Effector memory CD4-positive, alpha-beta T cell (primary cell): Measurements from ENCODE around the gene RABAC1.

Experiments used
- DNase-seq, 3 donors: peaks; one replicate each; pipeline ENCODE4 v3.0.0-alpha.2; 2020
- H3K27ac ChIP-seq: 2 replicates; pipeline ENCODE4 v1.7.0; 2013; ENCODE audit warnings: mild to moderate bottlenecking, low read length, moderate library complexity; ENCODE audit not compliant: insufficient read depth, poor library complexity, severe bottlenecking
- H3K27me3 ChIP-seq: replicated peaks from 2 replicates; pipeline ENCODE4 v1.7.0; 2013; ENCODE audit warnings: mild to moderate bottlenecking, low read length; ENCODE audit not compliant: insufficient read depth, control insufficient read depth, poor library complexity, severe bottlenecking
- H3K36me3 ChIP-seq: 2 replicates; pipeline ENCODE4 v1.7.0; 2013; ENCODE audit warnings: mild to moderate bottlenecking, low read length, moderate library complexity; ENCODE audit not compliant: control insufficient read depth, insufficient read depth
- H3K4me1 ChIP-seq: 2 replicates; pipeline ENCODE4 v1.7.0; 2013; ENCODE audit warnings: low read length, mild to moderate bottlenecking; ENCODE audit not compliant: control insufficient read depth, insufficient read depth, poor library complexity, severe bottlenecking
- H3K4me3 ChIP-seq: 2 replicates; pipeline ENCODE4 v1.7.0; 2013; ENCODE audit warnings: low read length, low read depth, mild to moderate bottlenecking; ENCODE audit not compliant: insufficient read depth, poor library complexity, severe bottlenecking
- H3K9me3 ChIP-seq: 2 replicates; pipeline ENCODE4 v1.7.0; 2013; ENCODE audit warnings: mild to moderate bottlenecking, low read length, moderate library complexity; ENCODE audit not compliant: control insufficient read depth

The RABAC1 gene

DNA sequence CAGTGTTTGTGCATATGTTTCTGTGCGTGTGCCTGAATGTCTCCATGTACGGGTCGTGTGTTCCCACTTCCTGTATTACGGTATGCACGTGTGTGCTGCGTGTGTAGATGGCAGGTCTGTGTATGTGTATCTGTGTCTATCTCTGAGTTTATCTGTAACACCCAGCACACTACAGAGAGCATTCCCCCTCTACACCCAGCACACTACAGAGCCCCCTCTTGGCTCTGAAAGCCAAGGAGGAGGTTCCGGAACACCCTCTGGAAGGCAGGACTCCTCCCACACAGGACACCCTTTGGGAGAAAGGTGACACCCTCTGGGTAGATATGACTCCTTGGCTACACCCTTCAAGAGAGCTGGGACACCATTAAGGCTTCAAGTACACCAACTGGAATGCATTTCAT, 28.8 kb downstream of the RABAC1 start:
- Histone ChIP-seq H3K36me3 (no peaks in the 10 kb centered on the region), H3K4me1 (peaks cover 31% of the 10 kb centered on the region), H3K27ac (no peak overlapping the region), H3K9me3 (no peaks in the 10 kb centered on the region), H3K27me3 (no peaks in the 10 kb centered on the region), H3K4me3 (no peak overlapping the region)
- no peak for DNase-seq

GRCh38 chr19:41929536-41930071, 29.5 kb downstream of the RABAC1 start:
- no peak overlapping the region for H3K4me3 ChIP-seq
- no peak for DNase-seq
- H3K4me1 ChIP-seq = peaks cover 27% of the 10 kb centered on the region
- H3K27me3 ChIP-seq = no peaks in the 10 kb centered on the region
- H3K27ac ChIP-seq = no peak overlapping the region
- no peaks in the 10 kb centered on the region for H3K9me3 ChIP-seq
- no peaks in the 10 kb centered on the region for H3K36me3 ChIP-seq

DNA sequence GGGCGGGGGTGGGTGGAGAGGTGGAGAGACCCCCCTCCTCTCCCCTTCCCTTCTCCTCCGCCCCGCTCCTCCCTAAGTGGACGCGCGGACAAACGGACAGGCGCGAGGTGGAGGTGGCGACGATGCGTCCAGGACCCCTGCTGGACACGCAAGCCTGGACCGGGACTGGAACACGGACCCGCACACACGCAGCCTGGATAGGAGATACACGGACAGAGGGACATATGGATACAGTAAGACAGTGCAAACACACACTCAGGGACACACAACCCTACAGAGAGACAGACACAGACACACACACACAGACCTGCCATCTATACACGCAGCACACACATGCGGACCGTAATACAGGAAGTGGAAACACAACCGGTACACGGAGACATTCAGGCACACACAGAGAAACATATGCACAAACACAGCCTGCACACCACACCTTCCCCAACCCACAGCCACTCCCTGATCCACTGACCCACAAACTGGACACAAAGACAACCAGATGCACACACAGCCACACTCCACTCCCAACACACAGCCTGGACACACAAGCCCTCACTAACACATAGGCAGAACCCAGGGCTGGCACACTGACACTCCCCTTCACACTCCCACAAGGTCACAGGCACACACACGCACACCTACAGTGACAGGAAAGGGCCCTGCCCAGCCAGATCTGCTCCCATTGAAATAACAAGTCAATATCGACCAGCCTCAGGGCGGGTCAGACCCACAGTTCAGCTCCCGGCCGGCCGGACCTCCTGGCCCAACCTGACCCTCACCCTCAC, 30.2 kb downstream of the RABAC1 start:
- Histone ChIP-seq H3K27ac (no peak overlapping the region), H3K27me3 (no peaks in the 10 kb centered on the region), H3K9me3 (no peaks in the 10 kb centered on the region), H3K4me3 (peak overlapping the region; percentile 56), H3K4me1 (peaks cover 22% of the 10 kb centered on the region), H3K36me3 (no peaks in the 10 kb centered on the region)
- DNase-seq = no peak

GRCh38 chr19:41928221-41928683, 30.9 kb downstream of the RABAC1 start, which contains the start of gene ERFL:
Gene ERFL, minus strand, starts transcription at chr19:41928449. Its CDS starts 15,530 bp downstream, at chr19:41912919.
- Histone ChIP-seq H3K36me3 (no peaks in the 10 kb centered on the region), H3K27ac (peak within 1 kb of the TSS; percentile 41), H3K27me3 (no peaks in the 10 kb centered on the region), H3K4me1 (peaks cover 22% of the 10 kb centered on the region), H3K9me3 (no peaks in the 10 kb centered on the region), H3K4me3 (peak within 1 kb of the TSS; percentile 56)
- no peak for DNase-seq

DNA sequence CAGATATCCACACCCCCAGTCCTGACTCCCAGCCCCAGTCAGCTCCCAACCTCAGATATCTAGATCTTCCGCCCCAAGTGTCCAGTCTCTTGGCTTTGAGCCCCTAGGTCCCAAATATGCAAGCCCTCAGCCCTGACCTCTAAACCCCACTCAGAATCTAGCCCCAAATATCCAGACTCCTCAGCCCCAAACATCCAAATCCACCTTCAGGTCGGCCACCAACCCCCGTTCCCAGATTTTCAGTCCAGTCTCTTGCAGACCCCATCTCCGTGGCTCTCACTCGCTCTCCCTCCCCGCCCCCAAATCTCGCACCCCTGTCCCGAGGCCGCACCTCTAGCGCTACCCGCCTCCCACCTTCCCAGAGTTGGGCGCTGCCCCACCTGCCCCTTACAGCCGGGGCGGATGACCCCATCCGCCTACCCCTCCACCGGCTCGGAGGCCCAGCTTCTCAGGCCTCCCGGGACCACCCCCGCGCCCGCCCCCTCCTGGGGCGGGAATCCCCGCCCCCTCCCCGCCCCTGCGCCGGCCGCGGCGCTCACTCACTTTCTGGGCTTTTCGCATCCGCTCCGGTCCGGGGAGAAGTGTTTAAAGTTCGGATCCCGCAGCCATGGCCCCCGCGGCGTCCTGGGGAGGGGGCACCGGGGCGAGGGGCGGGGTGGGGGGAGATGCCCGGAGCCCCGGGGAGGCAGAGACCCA, 31.5 kb downstream of the RABAC1 start:
- Histone ChIP-seq H3K4me1 (peaks cover 22% of the 10 kb centered on the region), H3K27ac (peak overlapping the region; percentile 41), H3K4me3 (peak overlapping the region; percentile 56), H3K9me3 (no peaks in the 10 kb centered on the region), H3K27me3 (no peaks in the 10 kb centered on the region), H3K36me3 (no peaks in the 10 kb centered on the region)
- DNase-seq = peak in 1 of 3 donors; percentile 32

- Histone ChIP-seq H3K27me3 (no peaks in the 10 kb centered on the region), H3K4me3 (no peak overlapping the region), H3K9me3 (no peaks in the 10 kb centered on the region), H3K36me3 (no peaks in the 10 kb centered on the region), H3K4me1 (peaks cover 22% of the 10 kb centered on the region), H3K27ac (no peak overlapping the region)
- no peak for DNase-seq
Measured at GRCh38 chr19:41926763-41927496, 32.2 kb downstream of the RABAC1 start.

- no peaks in the 10 kb centered on the region for H3K27me3 ChIP-seq
- no peak overlapping the region for H3K4me3 ChIP-seq
- H3K36me3 ChIP-seq = no peaks in the 10 kb centered on the region
- H3K27ac ChIP-seq = no peak overlapping the region
- DNase-seq = no peak
- no peaks in the 10 kb centered on the region for H3K9me3 ChIP-seq
- H3K4me1 ChIP-seq = peaks cover 22% of the 10 kb centered on the region
Measured at GRCh38 chr19:41926028-41926762, 32.9 kb downstream of the RABAC1 start.

DNA sequence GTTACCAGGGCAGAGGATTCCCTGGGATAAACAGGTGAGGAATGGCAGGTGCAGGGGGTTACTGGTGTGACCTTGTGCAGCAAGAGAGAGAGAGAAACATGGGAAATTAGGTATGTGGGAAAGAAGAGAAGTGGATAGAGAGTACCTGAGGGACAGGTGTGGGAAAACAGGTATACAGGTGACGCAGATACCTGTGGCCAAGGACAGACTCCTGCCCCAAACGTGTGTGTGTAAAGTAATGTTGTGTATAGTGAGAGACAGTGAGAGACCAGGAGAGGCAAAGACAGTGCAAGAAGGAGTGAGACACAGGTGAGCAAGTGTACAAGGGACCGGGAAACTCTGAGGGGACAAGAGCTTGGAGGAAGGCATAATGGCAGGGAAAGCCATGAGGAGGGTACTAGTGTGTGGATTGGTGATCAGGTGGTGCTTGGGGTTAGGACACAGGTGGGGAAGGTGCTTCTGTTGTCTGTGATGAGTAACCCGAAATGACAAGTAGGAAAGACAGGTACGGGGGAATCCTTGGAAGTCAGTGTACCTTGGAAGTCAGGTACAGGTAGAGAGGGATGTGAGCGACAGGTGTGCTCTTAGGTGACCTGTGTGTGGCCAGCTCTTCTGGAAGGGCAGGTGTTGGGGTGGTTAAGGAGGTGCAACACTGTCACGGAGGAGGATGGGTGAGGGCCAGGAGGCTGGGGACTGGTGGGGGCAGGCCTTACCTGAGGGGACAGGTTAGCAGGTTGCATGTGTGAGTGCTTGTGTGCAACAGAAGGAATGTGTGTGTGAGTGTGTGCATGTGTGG, 33.7 kb downstream of the RABAC1 start:
- Histone ChIP-seq H3K27me3 (no peaks in the 10 kb centered on the region), H3K27ac (no peak overlapping the region), H3K9me3 (no peaks in the 10 kb centered on the region), H3K4me1 (peaks cover 22% of the 10 kb centered on the region), H3K4me3 (no peak overlapping the region), H3K36me3 (no peaks in the 10 kb centered on the region)
- DNase-seq = no peak
